Femur (tissue), 1 donor: ENCODE measurements around the gene PNN.
"Not testable (repeated sequence)": the region's sequence is repeated elsewhere in the genome, so short reads cannot be mapped to it uniquely, and the experiment has no call there.

Experiments used
- DNase-seq: peaks from one replicate; pipeline ENCODE4 v3.0.0-alpha.2; 2017

PNN gene

GRCh38 chr14:39231751-39232553 is 56.9 kb downstream of the PNN start:
- DNase-seq: not testable (repeated sequence)
